HG03060 (cell line): ENCODE data around the gene PCNA.

Experiments
- ATAC-seq: cut with Tn5 transposase; IDR thresholded peaks from one replicate; pipeline ENCODE4 v1.9.1; 2021; ENCODE audit warnings: low read depth, moderate number of reproducible peaks; ENCODE audit not compliant: unreplicated experiment

The PCNA gene

GRCh38 chr20:5145365-5146098, 25.8 kb upstream of the PCNA start:
- ATAC-seq = no peak

- no peak for ATAC-seq
Observed at GRCh38 chr20:5143851-5144250, 24.1 kb upstream of the PCNA start.

GRCh38 chr20:5141615-5142014, 21.9 kb upstream of the PCNA start:
- ATAC-seq = no peak

DNA sequence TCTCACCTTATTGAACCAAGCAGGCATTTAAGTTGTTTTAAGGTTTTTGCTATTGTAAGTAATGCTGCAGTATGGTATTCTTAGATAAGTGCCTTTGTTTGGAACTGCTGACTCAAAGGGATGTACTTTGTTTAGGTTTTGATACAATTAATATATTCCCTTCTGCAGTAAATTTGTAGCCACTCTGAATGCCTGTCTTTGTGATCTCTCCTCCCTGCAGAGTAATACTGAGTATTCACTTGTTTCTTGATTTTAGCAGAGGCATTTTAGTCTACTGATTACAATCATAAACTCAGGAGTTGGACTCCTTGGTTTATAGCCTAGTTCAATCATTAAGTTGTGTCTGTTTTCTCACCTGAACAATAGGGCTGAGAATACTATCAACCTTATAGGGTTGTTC, 20.4 kb upstream of the PCNA start:
- no peak for ATAC-seq

- no peak for ATAC-seq
Observed at GRCh38 chr20:5136096-5136495, 16.3 kb upstream of the PCNA start.

GRCh38 chr20:5135363-5136012, 15.7 kb upstream of the PCNA start:
- ATAC-seq = no peak

DNA sequence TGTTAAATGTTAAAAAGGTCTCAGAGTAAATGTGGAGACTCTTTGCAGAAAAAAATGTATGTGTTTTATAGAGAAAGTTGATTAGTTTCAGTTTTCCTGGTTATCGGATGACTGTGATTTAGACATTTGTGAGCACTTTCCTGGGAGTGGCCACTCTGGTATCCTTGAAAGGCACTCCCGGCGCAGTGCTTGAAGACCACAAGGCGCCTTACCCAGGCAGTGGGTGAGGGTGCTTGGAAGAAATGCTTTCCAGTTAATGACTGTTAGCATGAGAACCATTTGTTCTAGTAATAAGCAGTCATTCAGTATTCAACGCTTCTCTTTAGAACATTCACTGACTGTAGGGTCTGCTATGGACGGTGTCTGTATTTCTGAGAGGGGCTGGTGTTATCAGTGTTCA, 14.2 kb upstream of the PCNA start:
- no peak for ATAC-seq

DNA sequence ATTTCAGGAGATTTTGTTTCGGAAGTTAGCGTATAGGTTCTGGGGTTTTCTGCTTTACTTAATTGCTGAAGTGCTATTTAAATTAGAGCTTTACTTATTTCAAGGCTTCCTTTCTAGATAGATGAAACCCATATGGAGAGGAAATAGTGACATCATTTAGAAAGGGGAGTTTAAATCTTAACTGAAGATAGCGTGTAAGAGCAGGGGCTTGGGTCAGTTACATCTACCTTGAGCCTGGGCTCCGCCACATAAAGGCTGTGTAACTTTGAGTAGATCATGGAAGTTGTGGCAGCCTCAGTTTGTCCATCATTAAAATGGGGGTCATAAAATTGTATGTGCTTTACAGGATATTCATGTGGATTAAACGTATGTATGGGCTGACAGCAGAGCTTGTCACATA, 11.7 kb upstream of the PCNA start:
- no peak for ATAC-seq

- no peak for ATAC-seq
Observed at GRCh38 chr20:5128886-5129285, 9.1 kb upstream of the PCNA start.

- no peak for ATAC-seq
Observed at GRCh38 chr20:5127859-5128424, 8.2 kb upstream of the PCNA start.

DNA sequence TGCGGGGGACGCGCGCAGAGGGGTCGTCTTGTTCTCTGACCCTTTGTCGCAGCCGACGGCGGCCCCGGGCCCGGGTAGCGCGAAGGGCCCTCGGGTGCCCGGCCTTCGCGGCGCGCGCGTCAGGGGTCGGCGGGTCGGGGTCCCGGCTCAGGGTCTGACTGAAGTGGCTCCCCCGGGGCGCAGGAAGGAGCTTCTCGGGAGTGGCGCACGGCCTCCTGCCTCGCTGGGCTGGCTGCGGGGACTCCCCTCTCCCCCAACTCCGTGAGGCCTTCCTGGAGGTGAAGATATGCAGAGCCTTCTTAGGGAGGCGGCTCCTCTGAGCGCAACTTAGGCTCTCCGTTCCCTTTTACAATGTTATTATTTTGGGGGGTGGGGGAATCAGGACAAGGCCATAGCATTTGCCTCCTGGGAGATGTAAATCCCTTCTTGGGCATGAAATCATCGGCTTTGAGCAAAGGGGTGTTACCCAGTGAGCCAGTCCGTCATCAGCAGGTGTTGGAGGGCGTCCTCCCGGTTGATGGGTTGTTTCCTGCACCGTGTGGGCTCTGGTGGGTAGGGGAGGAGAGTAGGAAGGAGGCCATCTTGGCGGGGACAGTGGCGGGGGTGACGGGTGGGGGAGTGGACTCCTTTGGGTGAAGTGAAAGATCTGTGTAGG, 7.6 kb upstream of the PCNA start:
- ATAC-seq = peak; percentile 19

GRCh38 chr20:5126512-5127203, 6.9 kb upstream of the PCNA start, which contains the start of gene CDS2:
Gene CDS2, plus strand, starts transcription at chr20:5127008. Its CDS starts 85 bp downstream, at chr20:5127093.
- ATAC-seq = peak; percentile 73

- ATAC-seq = no peak
Observed at GRCh38 chr20:5122873-5123260, 3.1 kb upstream of the PCNA start.

GRCh38 chr20:5120185-5120476, 373 bp upstream of the PCNA start:
- ATAC-seq = no peak

DNA sequence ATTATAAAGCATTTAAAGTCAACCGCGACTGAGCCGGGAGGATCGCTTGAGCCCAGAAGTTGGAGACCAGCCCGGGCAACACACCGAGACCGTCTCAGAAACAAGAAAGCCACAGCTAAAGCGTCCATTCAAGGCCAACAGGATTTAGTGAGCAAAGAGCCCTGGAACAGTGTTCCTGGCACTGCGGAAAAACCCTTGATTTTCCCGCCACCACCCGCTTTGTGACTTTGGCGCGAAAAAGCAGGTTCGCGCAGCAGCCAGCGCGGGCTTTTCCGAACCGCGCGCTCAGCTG, 669 bp downstream of the PCNA start:
- no peak for ATAC-seq

- no peak for ATAC-seq
Observed at GRCh38 chr20:5118220-5119142, 1.3 kb downstream of the PCNA start.

- no peak for ATAC-seq
Observed at GRCh38 chr20:5116875-5117274, 2.9 kb downstream of the PCNA start.

GRCh38 chr20:5114403-5114802, 5.4 kb downstream of the PCNA start:
- ATAC-seq = no peak

GRCh38 chr20:5113615-5113986, 6.2 kb downstream of the PCNA start:
- ATAC-seq = no peak

DNA sequence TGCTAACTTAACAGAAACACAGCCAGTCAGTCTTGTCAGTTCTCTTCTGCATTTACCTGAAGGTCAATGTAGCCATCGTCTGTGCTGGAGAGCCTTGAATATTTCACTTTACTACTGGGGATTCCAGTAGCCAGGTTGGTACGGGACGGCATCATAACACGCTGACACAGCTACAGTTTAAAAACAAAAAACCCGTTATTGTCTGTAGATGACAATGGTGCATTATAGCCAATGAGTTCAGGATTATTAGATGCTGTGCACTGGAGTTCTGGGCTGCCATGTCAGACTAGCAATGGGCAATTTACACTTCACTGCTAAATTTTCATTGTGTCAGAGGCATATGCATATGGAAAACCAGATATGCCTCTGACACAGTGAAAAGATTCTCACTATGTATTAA, 10.5 kb downstream of the PCNA start:
- ATAC-seq = no peak
